Hepatocyte (in vitro differentiated cells): ENCODE results near the gene NDUFV1.

Experiments
- EZH2 ChIP-seq: fragments of 200-600 bp; sonication (generic); IDR thresholded peaks from 2 replicates; pipeline ENCODE4 v1.6.1; 2016; ENCODE audit warnings: antibody characterized with exemption, mild to moderate bottlenecking, borderline replicate concordance
- TF ChIP-seq, protein P1 (sequence below): fragments of 200-600 bp; sonication (generic); IDR thresholded peaks from 2 replicates; pipeline ENCODE4 v1.5.1; 2016; ENCODE audit warnings: antibody characterized with exemption, mild to moderate bottlenecking; ENCODE audit not compliant: poor library complexity

DNA sequence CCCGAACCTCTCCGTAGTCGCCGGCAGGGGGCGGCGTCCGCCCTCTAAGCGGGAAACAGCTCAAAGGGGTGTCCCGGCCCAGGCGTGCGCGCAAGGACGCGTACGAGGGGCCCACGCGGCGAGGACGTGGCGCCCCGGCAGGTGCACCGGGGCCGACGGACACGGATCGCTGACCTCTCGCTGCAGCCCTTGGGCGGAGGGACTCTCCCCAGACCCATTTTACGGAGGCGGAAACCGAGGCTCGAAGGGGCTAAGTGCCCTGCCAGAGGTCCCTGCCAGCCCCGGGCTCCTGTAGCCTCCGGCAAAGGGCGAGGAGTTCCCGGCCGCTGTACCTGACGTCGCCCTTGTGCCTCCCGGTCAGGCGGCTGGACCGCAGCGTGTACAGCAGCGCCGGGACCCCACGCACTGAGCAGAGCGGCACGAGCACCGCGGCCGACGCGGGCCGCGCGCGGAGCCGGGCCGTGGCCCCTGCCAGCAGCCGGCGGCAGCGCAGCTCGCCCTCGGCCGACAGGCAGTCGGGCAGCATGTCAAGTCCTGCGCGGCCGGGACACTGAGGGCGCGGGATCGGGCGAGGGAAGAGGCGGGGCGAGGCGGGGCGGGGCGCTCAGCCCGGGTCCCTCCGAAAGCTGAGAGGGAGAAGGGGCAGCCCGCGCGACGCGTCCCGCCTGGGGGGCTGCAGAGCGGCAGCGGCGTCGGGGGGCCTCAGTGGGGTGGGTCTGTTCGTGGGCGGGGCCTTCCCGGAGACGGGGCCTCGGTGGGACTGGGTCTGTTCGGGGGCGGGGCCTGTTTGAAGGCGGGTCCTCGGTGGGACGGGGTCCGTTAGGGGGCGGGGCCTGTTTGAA is 22.9 kb downstream of the NDUFV1 start, which contains the start of gene NUDT8:
- TF ChIP-seq, protein P1, sequence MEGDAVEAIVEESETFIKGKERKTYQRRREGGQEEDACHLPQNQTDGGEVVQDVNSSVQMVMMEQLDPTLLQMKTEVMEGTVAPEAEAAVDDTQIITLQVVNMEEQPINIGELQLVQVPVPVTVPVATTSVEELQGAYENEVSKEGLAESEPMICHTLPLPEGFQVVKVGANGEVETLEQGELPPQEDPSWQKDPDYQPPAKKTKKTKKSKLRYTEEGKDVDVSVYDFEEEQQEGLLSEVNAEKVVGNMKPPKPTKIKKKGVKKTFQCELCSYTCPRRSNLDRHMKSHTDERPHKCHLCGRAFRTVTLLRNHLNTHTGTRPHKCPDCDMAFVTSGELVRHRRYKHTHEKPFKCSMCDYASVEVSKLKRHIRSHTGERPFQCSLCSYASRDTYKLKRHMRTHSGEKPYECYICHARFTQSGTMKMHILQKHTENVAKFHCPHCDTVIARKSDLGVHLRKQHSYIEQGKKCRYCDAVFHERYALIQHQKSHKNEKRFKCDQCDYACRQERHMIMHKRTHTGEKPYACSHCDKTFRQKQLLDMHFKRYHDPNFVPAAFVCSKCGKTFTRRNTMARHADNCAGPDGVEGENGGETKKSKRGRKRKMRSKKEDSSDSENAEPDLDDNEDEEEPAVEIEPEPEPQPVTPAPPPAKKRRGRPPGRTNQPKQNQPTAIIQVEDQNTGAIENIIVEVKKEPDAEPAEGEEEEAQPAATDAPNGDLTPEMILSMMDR, result peak; percentile 93
- no peak for TF ChIP-seq EZH2
